GM18499 (cell line): ENCODE data around the gene MYLK4.

Experiments used
- ATAC-seq: cut with Tn5 transposase; IDR thresholded peaks from one replicate; pipeline ENCODE4 v1.9.1; 2021; ENCODE audit warnings: moderate number of reproducible peaks; ENCODE audit not compliant: insufficient read depth, unreplicated experiment

The MYLK4 gene

DNA sequence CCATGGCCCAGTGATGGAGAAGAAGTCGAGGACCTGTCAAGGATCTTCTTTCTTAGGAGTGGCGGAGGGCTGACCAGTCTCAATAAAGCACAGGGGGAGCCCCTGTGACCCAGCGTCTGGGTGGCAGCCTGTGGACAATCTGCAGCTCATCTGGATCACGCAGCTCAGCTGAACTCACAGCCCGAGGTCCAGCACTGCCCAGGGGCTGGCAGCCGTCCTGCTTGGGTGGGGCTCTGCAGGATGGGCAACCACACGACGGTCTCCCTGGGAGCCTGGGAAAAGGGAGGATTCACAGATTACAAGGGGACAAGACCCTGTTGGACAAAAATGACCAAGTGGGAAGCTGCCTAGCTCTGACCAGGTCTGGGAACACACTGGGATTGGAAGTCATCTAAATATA is 110.8 kb downstream of the MYLK4 start:
- ATAC-seq: no peak

DNA sequence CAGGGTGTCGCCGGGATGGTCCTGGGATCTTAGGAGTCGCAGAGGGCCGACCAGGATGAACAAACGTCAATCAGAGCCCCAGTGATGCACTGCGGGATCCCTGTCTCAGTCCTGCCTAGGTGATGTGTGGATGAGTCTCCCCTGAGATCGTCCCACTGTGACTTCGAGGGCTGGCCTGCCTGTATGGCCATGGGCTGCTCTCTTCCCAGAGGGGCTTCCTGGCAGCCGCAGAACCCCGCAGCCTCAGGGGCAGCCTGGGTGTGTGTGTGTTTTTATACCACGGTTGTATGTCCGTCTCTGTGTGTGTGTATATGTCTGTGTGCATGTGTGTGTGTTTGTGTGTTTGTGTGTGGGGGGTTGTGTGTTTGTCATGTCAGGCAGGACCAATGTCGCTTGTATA is 111.6 kb downstream of the MYLK4 start:
- ATAC-seq: no peak

DNA sequence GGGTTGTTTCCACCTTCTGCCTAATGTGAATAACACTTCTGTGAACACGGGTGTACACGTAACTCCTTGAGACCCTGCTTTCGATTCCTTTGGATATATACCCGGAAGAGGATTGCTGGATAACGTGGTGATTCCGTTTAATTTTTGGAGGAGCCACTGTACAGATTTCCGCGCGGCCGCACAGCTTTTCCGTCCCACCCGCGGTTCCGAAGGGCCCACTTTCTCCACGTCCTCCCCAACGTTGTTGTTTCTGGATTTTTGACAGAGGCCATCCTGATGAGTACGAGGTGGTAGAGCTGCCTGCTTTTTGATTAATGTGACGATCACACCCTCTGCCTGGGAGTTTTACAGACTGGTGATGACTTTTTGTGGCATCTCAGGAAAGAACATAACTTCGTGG is 114.0 kb downstream of the MYLK4 start:
- ATAC-seq: no peak

- ATAC-seq: no peak
Measured at GRCh38 chr6:2635911-2636310, 114.8 kb downstream of the MYLK4 start.

GRCh38 chr6:2634139-2634964 is 116.4 kb downstream of the MYLK4 start:
- ATAC-seq: no peak

- ATAC-seq: no peak
Measured at GRCh38 chr6:2633736-2634135, 117.0 kb downstream of the MYLK4 start.

DNA sequence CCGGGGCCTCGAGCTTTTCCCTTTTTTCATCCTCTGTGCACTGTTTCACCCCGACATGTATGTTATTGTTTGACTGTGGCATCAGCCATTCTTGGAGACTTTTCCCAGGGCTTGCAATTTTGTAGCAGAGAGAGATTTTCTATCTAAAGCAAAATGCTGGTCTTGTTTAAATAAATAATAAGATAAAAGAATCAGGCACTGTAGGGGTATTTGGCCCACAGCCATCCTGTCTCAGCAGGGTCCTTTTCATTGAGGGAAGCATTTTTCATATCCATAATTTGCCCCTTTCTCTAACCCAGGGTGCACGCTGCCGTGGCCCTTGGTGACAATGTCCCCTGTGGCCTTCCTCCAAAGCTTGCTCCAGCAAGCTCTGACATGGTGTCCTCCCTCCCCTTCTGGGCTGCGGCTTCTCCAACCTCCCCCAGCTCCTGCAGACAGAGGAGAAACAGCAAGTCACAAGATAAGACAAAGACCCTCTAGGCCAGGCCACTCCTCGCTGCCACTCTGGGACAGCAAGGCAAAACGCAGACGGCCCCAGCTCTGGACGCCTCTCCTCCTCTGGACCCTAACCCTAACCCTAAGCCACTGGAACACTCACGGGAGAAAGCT is 117.6 kb downstream of the MYLK4 start:
- no peak for ATAC-seq

- no peak for ATAC-seq
Measured at GRCh38 chr6:2632368-2632767, 118.4 kb downstream of the MYLK4 start.

DNA sequence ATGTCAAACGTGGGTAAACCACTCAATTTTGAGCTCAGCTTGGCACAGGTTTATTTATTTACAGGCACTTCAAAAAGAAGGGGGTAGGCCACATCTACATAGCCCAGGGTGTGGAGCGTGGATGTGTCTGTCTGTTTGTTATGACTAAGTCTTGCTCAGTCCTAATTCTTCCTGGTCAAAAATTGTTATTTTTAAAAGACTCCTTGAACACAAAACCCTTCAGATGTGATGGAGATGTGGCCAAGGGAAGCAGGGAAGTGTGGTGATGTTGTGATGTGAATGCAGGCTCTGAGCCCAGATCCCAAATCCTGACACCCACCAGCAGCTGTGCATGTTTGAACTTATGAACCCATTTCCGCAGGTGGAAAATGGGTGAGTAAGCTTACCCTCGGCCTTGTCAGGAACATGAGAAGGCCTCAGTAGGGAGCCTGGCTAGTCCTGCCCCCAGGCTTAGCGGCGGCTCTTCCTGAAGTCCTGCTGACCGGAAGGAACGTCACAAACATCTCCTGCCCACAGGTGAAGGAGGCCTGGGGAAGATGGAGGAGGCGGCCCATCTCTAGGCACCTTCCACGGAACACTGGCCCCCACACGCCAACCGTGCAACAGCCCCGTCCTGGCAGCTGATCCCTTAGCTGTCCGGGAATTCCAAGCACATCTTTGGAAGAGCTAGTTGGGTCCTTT is 119.7 kb downstream of the MYLK4 start:
- no peak for ATAC-seq

DNA sequence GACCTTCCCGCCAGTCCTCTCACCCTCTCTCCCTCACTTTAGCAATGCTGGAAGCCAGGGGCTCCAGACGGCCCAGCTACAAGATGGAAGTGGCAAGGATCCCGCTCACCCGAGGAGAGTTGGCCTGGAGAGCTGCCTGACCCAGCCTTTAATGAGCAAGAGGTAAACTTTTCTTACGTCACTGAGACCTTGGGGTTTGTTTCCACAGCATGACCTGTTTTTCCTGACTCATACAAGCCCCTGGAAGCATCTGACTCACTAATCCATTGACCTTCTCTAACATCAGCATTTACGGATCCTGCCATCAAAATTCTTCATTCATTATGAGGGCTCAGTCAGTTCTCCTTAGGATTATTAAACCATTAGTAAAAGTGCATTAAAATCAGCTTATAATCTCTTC is 120.4 kb downstream of the MYLK4 start:
- no peak for ATAC-seq

GRCh38 chr6:2626401-2626800 is 124.3 kb downstream of the MYLK4 start:
- ATAC-seq: no peak

DNA sequence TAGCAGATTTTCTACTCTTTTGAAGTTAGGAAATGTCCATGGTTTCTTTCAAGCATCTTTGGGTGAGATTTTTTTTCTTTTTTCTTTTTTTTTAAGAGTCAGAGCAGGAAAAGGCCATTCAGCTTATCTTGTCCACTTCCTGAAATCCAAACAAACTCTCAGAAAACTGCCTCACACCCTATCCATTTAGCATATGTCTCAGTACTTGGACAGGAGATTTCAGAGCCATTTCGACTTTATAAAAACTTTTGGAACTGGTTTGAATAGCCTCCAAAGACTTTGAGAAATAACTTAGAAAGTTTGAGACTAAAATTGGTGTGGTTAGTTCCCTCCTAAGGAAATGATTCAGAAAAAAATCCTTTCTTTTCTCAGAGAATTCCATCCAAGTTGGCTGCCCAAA is 125.1 kb downstream of the MYLK4 start:
- no peak for ATAC-seq

GRCh38 chr6:2624177-2624576 is 126.5 kb downstream of the MYLK4 start:
- no peak for ATAC-seq

DNA sequence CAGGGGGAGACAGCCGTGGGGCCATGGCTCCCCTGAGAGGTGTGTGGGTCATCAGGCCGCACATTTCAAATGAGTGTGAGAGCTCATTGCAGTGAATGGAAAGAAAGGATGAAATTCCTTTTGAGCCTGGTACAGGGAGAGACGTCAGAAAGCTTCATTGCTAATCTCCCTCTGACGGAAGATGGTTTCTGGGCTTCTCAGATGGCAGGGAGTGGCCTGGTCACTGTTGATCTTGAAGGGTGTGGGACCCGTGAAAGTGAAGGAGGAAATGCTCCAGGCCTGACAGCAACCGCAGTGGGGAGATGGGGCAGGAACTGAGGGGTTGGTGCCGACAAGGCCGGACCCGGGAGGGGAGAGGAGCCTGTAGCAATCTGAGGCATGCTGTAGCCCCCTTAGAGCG is 127.4 kb downstream of the MYLK4 start:
- ATAC-seq: no peak

DNA sequence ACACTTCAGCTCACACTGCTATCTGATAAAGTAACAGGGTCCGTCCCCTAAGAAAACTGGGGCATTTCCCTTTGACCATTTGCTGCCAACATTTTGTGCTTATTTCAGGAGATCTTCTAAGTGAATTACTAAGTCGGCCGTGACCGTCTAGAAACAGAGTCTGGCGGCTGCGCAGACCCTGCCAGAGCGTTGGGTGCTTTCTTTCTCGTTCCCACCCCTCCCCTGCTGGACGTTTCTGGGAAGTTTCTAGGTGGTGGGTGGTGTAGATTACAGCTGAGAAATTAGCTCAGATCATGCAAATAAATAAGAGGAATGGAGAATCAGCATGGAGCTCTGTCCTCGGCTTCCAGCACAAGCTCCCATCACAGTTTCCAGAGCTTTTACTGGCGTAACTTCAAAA is 128.1 kb downstream of the MYLK4 start:
- no peak for ATAC-seq

DNA sequence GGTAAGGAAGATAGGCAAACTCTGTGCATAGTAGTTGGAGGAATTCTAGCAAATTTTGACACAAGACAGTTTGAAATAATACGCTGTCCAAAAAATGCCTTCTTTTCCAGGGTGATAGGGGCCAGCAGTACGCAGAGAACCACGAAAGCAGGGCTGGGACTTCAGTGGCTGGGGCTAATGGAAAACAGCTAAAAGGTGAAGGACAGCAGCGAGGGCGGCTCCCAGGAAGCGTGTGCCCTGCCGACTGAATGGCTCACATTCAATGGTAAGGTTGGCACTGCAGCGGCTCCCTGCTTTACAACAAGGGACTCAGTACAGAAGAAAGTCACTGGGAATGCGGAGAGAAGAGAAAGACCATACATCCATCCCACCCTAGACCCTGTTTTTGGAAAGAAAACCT is 131.1 kb downstream of the MYLK4 start:
- ATAC-seq: no peak

- ATAC-seq: no peak
Measured at GRCh38 chr6:2617729-2618128, 133.0 kb downstream of the MYLK4 start.

DNA sequence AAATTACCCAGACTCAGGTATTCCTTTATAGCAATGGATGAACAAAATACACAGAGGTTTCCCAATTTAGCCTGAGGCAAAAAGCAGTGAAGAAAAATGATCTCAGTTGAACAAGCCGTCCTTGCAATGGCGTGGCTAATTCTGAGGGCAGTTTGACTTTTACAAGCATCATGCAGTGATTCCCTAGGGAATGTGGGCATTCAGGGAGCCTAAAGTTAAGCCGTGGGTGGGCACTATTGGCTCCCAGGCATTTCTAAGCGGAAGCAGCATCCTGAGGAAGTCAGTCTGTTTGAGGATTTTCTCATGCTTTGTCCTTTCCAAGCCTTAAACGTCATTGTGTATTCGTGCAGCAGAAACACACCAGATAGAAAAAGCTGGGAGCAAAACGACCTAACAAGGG is 133.9 kb downstream of the MYLK4 start:
- no peak for ATAC-seq

DNA sequence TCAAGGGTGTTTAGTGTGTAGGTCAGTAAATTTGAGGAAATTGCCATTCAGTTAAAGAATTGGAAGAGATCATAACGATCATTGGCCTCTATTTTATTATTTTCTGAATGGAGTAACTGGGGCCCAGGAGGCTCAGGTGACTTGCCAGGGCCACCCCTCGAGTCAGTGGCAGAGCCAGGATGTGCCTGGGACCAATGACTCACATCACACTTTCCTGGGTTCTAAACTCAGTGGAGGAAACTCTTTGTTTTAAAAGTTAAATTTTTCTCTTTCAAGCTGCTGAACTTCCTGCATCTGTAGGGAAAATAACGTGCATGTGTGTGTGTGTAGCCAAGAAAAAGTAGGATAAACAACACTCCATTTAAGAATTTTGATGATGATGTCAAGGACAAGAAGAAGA is 135.5 kb downstream of the MYLK4 start:
- no peak for ATAC-seq

DNA sequence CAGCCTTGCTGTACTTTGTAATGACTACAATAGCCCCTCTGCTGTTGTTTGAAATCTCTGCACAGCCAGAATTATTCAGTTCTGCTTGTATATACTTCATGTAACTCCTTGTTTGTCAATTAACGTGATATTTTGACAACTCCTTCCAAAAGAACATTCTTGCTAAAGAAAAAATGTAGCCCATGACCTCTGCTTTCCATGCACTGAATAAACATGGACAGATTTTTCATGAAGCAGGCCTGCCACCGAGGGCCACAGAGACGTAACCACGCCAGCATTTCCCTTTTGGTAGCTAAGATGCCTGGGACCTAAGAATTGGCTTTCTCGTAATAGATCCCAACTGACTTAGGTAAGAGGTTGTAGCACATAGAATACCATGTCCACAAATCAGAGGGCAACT is 135.9 kb downstream of the MYLK4 start:
- ATAC-seq: no peak

DNA sequence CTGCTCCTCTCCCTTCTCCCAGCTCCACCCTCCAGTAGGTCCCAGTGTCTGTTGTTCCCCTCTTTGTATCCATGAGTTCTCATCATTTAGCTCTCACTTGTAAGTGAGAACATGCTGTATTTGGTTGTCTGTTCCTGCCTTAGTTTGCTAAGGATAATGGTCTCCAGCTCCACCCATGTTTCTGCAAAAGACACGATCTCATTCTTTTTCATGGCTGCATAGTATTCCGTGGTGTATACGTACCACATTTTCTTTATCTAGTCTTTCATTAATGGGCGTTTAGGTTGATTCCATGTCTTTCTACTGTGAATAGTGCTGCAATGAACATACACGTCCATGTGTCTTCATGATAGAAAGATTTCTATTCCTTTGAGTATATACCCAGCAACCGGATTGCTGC is 136.6 kb downstream of the MYLK4 start:
- ATAC-seq: no peak
